Activated T-helper 1 cell treated with anti-CD3 and anti-CD28 coated beads, Interleukin-2, amount 50 U/mL, for 16 hours (primary cell): ENCODE measurements around the gene GAS2L3.
"Not testable (repeated sequence)": the region's sequence is repeated elsewhere in the genome, so short reads cannot be mapped to it uniquely, and the experiment has no call there.

ENCODE experiments used
- DNase-seq, 2 donors: peaks; one replicate each; pipeline ENCODE4 v3.0.0-alpha.2; 2020; ENCODE audit warnings: low read depth in 1 of 2, low spot score in 1 of 2

The GAS2L3 gene

DNA sequence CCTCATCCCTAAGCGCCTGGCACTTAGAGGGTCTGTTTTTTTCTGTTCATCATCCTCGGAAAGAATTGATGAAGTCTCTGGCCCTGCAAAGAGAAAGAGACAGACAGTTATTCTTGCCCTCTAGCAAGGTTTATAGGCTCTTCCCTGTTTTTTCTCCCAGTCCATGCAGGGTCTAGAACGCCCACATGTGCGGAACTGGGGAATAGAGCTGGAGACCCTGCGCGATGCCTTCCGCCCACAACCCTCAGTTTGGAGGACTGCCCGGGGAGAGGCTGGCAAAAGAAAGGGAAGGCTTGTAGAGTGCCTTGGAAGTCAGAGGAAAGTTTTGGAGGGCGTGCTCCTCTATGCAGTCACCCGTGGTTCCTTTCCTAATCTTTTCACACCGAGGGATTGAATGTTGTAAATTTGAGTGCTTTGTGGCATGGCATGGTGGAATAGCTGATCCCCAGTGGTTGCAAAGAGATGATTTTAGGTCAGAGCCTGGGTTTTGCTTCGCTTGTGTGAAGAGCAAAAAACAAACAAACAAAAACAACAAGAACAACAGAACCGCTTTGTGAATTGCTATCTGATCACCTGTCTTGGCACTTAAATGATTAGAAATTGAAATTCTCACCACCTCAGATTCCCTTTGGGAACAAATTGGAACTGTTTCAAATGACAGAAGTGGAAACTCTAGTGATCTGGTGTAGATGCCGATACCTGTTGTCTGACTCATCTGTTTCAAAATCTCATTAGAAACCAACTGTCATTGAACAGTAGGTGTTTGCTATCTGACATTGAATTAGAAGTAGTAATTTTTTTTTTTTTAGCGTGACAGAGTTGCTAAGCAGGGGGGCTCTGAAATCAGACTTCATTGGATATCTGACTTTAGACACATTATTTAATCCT lies 947 bp downstream of the GAS2L3 start:
- no peak for DNase-seq

DNA sequence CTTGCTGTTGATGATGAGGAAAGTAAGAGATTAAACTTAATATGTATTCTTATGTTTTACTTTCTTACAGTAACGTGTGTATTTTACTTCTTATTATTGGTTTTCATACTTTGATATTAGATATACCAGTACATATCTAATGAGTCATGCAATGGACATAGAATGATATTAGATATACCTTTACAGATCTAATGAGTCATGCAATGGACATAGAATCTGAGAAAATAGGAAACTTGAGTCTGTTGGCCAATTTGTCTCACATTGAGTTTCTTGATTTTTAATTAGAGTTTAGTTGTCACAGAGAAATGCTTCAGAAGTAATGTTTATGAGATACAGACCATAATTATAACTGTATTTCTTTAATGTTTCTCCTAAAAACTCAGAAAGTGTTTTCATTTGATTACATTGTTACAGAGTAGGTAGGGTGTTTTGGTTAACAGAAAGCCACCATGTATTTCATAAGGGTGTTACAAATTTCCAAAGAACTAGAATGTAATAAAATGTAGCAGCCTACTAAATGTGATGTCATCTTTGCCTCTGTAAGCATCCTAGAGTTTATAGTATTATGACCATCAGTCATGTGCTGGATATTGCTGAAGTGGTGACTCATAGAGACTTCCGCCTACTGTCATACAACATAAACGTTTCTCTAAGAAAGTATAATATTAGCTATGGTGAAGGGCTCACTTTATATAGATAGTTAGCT lies 3.0 kb downstream of the GAS2L3 start:
- DNase-seq, result no peak

DNA sequence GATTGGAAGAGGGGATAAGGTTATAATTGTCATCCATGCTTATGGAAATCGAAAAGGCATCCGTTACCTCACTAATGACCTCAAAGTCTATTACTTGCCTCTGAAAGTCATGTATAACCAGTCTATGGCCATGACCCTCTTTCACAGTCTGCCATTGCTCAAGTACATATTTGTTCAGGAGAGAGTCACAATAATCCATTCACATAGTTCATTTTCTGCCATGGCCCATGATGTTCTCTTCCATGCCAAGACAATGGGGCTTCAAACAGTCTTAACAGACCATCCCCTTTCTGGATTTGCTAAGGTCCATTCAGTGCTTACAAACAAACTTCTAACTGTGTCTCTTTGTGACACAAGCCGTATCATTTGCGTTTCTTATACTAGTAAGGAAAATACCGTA lies 5.4 kb downstream of the GAS2L3 start:
- DNase-seq, result no peak

DNA sequence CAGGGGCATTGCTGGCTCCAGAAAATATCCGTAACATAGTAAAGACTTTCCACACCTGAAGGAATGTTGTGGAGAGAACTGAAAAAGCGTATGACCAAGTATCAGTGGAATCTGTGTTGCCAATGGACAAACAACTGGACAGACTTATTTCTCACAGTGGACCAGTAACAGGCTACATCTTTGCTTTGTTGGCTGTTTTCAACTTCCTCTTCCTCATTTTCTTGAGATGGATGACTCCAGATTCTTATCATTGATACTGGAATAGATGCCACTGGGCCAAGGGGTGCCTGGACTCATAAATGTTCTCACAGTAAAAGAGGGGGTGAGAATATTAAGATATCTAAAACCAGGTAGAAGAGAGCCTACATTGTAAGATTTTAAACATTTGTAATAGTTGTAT lies 6.4 kb downstream of the GAS2L3 start:
- no peak for DNase-seq

DNA sequence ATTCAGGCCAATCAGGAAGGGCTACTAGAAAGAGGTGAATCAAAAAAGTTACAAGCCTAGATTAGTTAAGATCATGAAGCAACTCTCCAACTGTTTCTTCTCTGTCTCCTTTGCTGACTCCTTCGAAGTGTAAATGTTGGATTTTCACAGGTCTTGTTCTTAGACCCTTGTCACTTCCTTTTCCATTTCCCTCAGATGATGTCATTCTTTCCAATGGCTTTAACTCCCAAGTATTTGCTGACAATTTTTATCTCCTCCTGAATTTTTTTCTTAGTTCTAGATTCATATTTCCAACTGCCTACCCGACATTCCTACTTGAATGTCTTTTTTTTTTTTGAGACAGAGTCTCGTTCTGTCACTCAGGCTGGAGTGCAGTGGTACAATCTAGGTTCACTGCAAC lies 10.8 kb downstream of the GAS2L3 start:
- no peak for DNase-seq

DNA sequence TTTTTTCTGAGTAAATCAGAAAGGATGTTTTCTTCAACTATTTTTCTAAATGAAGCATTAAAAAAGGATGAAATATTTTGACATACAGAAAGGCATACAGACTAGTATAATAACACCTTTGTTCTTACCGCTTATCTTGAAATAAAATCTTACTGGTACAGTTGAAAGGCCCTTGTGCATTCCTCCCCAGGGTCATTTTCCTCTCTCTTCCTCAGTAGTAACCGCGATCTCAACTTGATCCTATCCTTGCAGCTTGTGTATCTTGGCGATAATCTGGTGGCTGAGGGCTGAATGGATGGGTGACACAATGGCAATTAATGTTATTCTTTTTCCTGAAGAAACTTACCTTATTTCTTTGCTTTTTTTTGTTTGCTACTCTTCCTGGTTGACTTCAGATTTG lies 18.5 kb downstream of the GAS2L3 start:
- no peak for DNase-seq

DNA sequence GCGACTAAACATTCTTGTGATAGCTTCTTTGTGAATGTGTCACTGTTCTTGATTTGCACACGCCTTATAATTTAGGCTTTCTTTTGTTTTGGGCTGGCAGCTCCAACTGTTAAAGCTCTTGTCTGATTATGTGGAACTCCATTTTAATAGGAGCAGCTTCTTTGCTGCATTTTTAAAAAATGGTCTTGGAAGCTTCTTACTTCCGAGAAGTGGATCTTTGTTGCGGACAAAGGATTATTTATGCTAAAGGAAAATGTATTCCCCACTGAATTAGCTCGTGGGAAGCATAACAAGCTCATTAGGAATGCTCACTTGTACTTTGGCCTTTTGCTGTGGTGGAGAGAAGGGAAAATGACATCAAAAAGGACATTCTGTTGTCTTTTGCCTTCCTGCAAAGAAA lies 20.0 kb downstream of the GAS2L3 start:
- no peak for DNase-seq

DNA sequence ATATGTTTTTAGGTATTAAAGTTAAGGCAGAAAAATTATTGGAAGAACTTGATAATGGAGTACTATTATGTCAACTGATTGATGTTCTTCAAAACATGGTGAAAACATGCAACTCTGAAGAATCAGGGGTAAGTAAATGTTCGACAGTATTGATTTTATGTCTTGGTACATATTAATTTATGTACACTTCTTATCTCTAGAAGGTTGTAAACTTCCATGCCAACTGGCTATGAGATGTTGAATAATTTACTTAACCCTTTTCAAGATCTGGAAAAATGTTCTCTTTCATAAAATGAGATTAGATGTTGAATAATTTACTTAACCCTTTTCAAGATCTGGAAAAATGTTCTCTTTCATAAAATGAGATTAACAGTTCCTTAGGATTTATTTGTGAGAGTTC lies 28.1 kb downstream of the GAS2L3 start:
- DNase-seq, result no peak

DNA sequence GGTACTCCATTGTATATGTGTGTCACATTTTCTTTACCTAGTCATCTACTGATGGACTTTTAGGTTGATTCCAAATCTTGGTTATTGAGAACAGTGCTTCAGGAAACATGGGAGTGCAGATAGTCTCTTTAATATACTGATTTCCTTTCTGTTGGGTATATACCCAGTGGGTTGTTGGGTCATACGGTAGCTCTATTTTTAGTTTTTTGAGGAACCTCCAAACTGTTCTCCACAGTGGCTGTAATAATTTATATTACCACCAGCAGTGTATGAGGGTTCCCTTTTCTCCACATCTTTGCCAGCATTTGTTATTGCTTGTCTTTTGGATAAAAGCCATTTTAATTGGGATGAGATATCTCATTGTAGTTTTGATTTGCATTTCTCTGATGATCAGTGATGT lies 29.5 kb downstream of the GAS2L3 start:
- DNase-seq, result not testable (repeated sequence)

DNA sequence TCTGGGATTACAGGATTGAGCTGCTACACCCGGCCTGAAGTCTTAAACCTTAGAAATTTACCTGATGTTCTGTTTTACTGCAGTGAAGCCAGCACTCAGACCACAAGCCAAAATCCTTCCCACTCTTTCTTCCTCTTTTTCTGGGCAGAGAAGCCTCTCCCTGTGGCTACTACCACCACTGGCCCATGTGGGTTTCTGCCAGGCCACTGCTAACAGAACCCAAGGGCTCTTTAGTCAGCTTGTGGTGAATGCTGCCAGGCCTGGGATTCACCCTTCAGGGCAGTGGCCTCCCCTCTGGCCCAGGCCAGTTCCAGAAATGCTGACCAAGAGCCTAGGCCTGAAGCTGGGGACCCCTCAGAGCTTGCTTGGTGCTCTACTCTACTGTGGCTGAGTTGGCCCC lies 35.3 kb downstream of the GAS2L3 start:
- DNase-seq, result no peak

DNA sequence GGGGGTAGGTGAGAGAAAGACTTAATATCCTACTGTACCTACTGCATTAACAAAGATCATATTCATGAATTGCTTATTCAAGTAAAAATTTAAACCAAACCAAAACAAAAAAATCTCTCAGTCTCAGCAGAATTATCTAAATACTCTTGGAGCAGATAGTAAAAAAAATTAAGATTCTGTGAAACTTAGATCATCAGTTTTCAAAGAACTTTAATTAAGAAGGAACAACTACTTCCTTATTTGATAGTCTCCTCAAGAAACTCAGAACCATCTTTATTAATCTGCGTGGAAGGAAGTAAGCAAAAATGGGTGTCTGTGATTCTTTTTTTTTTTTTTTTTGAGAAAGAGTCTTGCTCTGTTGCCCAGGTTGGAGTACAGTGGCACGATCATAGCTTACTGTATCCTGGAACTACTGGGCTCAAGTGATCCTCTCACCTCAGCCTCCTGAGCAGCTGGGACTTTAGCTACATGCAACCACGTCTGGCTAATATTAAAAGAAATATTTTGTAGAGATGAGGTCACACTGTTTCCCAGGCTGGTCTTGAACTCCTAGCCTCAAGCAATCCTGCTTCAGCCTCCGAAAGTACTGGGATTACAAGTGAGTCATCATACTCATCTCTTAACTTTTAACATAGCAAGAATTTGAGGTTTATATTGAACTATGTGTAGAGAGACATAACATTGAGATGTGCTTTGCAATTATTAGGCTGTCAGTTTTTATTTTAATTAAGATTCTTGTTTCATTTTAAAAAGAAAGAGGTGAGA lies 37.4 kb downstream of the GAS2L3 start:
- DNase-seq, result no peak

DNA sequence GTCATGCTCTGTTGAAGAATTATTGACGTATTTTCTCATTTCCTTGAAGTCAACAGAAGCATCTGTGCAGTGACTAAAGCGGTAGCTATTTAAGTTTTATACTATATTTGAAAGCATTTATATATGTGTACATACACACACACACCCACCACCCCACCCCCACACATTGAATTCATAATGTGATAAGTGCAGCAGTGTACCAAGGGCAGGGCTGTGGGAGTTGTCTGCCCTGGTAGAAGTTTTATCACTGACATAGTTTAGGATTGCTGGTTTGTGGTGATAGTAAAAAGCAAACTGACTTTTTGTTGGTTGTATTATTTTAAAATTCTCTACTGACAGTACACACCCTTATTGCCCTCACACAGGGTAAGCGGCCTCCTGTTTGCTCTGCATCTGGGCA lies 39.1 kb downstream of the GAS2L3 start:
- no peak for DNase-seq

DNA sequence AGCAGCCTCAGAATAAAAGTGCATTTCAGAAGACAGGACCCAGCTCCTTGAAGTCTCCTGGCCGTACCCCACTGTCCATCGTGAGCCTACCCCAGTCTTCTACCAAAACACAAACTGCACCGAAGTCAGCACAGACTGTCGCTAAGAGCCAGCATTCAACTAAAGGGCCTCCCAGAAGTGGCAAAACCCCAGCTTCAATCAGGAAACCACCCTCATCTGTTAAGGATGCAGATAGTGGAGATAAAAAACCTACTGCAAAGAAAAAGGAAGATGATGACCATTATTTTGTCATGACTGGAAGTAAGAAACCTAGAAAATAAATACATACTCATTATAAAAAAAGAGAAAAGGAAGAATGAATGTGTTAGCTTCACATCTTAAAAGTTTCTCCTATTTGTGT lies 51.1 kb downstream of the GAS2L3 start:
- DNase-seq, result no peak

DNA sequence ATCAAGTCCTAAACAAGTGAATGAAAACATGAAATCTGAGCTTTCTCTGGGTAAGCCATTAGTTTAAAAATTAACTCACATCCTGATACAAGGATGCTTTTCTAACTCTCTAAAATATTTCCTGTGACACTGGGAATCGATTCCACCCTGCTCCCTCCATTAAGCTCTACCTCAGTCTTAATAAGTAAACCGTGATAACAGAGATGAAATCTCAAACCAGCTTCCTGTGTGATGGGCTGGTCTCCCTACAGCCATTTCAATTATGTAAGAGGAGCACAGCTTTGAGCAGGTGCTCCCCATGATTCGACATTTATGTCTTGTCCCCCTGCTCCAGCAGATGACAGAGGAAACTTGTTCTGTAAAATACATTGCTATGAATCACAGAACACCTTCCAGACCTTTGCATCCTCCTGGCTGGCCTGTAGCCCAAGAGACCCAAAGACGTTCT lies 59.0 kb downstream of the GAS2L3 start:
- DNase-seq, result no peak

DNA sequence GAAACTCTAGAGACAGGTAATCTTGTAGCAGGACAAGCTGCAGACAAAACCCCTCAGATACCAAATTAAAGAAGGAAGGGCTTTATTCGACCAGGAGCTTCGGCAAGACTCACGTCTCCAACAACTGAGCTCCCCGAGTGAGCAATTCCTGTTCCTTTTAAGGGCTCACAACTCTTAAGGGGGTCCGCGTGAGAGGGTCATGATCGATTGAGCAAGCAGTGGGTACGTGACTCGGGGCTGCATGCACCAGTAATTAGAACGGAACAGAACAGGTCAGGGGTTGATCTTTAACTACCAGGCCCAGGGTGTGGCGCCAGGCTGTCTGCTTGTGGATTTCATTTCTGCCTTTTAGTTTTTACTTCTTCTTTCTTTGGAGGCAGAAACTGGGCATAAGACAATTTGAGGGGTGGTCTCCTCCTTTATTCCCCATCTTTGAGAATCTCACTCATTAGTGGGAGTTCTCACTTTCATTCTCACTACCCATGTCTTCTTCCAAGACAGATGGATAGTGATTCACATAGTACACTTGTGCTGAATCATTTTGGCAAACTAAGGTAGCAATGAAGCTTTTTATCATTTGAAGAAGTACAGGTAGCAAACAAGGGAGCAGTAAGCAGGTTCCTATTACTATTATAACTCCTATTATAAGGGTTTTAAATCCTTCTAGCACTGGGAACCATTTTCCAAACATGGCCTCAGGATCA lies 59.8 kb downstream of the GAS2L3 start:
- not testable (repeated sequence) for DNase-seq

DNA sequence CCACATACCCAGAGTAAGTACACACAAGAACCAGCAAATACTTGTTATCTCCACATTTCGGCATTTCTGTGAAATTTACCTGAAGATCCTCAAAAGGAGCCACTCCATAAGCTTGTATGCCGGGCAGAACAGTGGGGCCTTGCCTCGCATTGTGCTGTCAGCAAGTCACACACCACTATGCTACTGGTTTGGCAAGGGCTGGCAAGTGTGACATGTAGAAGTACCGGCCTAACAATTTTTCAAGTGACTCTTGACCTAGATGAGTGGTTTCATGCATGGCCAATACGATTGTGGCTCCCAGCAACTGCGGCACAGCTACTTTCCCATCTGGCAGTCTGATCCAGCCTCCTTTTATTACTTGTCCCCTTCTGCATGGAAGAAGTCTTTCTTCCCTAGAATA lies 69.8 kb downstream of the GAS2L3 start:
- no peak for DNase-seq

DNA sequence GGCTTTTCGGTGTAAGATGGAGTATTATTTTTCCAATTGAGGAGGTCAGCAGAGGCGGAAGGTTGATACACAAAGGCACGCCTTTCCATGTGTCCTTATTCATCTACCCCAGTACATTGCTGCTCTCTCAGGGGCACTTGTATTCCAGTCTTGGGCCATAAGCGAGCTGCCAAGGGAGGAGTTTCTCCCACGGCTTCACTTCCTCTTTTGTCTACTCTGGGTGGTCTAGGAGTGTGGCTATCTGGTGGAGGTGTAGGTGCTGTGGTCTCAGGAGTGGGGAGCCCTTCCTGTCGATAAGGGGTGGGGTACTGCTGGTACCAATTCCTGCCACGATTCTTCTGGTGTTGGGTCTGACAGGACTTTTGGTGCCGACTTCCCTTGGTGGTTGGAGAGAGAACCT lies 73.4 kb downstream of the GAS2L3 start:
- DNase-seq, result no peak

DNA sequence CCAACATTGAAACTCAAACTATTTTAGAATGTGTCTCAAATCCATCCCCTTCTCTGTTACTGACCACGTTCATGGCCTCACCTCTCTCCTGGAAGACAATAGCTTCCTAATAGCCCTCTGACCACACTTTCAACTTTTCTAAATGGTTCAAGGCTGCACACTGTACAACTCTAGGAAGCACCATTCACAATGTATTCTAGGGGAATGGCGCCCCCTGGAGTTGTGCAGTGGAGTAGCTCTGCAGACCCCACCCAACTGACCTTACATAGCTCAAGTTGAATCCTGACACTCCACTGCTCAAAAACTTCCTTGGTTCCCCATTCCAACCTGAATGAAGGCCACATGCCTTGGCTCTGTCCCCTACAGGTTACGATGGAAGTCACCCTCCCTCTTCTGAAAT lies 77.6 kb downstream of the GAS2L3 start:
- DNase-seq, result no peak

DNA sequence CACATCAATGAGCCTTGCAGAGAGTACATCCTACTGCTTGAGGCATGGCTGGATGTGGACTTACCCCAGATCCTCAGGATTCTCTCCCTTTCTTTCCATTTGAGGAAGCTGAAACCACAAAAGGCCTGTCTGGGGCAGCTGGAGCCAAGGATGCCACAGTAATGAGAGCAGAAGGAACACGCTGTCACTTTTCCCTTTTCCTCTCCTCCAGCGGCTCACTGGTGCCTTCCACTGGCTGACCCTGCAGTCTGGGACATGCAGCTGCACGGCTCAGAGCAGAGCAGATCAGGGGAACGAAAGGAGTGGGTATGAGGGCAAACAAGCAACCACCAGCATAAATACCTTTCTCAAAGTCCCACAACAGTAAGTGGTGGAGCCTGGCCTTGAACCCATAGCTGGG lies 78.2 kb downstream of the GAS2L3 start:
- no peak for DNase-seq

DNA sequence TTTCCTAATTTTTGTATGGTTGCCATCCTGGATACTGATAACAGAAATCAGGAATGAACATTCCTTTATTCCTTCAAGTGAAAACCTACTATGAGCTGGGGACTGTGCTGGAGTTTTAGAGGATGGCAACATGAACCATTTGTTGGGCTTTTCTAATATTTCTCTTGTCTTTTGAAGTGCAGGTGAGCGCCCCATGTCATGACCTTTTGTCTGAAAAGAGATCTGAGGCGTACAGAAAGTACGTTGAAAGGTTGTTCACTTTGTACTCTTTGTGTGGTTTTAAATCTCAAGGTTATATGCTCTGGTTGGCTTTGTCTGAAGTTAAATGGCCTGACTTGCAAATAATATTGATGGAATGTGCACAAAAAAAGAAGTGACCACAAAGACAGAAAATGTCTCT lies 79.0 kb downstream of the GAS2L3 start:
- DNase-seq, result no peak

DNA sequence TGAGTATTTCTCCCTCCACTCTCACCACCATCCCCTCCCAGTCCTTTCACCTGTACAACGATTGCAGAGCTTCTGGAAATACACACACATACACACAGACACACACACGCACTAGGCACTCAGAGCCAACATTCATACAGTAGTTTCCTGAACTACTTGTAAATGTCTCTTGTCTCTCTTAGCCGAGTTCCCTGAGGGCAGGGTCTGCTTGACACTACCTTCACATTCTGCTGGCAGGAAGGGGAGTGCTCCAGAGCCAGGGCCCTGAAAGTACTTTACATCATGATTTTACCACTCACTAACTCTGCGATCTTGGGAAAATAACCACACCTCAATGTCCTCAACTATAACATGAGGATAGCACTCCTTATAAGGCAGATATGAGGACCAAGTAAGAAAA lies 82.7 kb downstream of the GAS2L3 start:
- DNase-seq, result no peak
